Fibroblast of villous mesenchyme (primary cell): Measurements from ENCODE around the gene RHEBL1. TPM values are rescaled to one million over a fixed set of nuclear protein-coding genes. Genes with fewer than 3 reads are reported as not detected.

Experiments used
- DNase-seq: peaks from one replicate; pipeline ENCODE4 v3.0.0-alpha.2; 2010; ENCODE audit warnings: low read depth
- H3K4me3 ChIP-seq: 2 replicates; pipeline ENCODE4 v1.5.1; 2011; ENCODE audit warnings: low read depth, mild to moderate bottlenecking, low read length
- total RNA-seq: library from RNA; depleted of rRNA; stranded (reverse); fragments of >200 nt; gene quantifications from 2 replicates; pipeline ENCODE4 v1.2.3, GENCODE V29; 2012
- TF ChIP-seq, protein P1 (sequence below): IDR thresholded peaks from 2 replicates; pipeline ENCODE4 v1.5.1; 2012; ENCODE audit warnings: low read depth, mild to moderate bottlenecking, low read length; ENCODE audit not compliant: insufficient read depth

RHEBL1 gene
- total RNA-seq, 1 donor: 0.86 TPM

DNA sequence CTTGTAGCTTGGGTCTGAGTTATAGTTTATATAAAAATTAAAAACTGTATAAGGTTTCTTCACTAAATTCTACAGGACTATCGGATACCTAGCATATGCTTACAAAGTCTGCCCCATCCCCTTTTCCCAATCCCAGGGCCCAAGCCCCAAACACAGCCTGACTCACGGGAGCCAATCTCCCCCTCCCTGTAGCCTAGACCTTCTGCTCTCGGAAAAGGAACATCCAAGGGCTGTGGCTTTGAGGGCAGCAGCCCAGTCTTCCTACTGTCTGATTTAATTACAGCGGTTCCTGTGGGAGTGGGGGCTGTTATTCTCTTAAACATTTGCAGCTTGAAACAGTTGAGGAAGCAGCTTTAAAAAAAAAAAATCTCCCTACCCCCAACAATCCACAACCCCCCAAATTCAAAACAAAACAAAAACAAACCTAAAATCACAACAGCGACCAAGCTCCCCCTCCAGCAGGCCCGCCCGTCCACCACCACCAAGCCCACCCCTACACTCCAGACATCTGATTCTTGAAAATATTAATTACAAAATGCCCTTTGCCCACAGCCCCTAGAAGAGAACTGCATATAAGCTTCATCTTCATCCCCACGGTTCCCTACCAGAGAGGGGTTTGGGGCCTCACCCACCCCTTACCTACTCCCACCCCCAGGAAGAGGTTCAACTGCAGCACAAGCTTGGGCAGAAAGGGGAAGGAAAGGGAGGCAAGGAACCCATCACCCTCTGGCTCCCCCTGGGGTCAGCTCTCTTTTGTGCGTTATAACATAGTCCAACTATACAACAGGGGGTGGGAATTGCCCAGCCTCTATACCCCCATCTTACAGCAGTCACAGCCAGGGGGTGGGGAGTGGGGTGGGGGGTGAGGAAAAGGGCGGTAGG, 50.1 kb downstream of the RHEBL1 start:
- TF ChIP-seq, protein P1, sequence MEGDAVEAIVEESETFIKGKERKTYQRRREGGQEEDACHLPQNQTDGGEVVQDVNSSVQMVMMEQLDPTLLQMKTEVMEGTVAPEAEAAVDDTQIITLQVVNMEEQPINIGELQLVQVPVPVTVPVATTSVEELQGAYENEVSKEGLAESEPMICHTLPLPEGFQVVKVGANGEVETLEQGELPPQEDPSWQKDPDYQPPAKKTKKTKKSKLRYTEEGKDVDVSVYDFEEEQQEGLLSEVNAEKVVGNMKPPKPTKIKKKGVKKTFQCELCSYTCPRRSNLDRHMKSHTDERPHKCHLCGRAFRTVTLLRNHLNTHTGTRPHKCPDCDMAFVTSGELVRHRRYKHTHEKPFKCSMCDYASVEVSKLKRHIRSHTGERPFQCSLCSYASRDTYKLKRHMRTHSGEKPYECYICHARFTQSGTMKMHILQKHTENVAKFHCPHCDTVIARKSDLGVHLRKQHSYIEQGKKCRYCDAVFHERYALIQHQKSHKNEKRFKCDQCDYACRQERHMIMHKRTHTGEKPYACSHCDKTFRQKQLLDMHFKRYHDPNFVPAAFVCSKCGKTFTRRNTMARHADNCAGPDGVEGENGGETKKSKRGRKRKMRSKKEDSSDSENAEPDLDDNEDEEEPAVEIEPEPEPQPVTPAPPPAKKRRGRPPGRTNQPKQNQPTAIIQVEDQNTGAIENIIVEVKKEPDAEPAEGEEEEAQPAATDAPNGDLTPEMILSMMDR: peak; percentile 51
- DNase-seq: peak; percentile 47
- peak overlapping the region; percentile 74 for H3K4me3 ChIP-seq

DNA sequence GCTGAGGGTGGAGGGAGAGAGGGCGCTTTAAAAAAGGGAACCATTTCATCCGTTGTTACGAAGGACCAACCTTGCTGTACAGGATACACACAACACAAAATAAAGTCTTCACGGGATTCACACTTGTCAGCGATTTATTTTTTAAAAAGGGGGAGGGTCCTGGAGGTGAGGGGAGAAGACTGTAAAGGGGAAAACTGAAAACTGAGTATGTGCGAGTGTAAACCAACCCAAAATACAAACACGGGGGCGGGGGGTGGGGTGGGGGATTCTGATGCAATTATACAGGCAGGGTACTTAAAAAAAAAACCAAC, 50.7 kb downstream of the RHEBL1 start:
- peak overlapping the region; percentile 74 for H3K4me3 ChIP-seq
- TF ChIP-seq, protein P1: no peak
- DNase-seq: no peak

DNA sequence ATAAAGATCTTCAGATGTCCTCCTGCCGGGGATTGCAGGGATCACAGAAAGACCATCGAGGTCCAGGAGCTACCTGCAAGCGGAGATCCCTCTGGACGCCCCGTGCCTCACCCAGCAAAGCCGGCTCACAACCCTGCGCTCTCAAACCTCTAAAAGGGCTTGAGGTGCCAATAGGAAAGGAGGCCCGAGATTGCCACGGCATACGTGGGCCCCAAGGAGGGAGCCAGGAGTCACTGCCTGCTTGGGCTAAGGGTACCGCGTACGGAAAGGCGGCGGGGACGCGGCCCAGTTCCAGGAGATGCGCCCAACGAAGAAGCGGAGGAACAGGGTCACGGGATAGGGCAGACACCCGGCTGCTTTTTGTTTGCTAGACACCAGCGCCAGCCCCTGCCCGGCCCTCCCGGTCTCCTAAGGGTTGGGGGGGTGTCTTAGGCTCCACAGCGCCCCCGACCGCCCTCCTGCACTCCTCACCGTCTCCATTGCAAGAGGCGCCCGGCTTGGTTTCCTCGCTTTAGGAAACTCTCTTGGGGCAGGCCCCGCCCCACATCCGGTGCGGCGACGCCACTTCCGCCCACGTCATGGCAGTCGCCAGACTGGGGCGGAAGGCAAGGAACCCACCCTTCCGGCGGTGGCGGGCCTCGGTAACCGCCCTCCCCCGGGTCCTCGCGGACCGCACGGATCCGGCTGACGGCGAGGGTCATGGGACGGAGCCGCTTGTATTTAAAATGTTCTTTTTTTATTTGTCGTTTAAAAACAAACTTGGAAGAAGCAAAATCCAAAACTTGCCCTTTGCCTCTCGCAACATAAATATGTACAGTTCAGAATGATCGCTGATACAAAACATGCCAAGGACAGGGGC, 51.3 kb downstream of the RHEBL1 start, which contains the start of gene PRKAG1:
Gene PRKAG1 (minus strand): TSS at position 516 of the 859 bp plus-strand sequence. CDS start 36 bp downstream, at position 480.
- TF ChIP-seq, protein P1: peak; percentile 42
- H3K4me3 ChIP-seq: peak within 1 kb of the TSS; percentile 74
- DNase-seq: peak; percentile 98

DNA sequence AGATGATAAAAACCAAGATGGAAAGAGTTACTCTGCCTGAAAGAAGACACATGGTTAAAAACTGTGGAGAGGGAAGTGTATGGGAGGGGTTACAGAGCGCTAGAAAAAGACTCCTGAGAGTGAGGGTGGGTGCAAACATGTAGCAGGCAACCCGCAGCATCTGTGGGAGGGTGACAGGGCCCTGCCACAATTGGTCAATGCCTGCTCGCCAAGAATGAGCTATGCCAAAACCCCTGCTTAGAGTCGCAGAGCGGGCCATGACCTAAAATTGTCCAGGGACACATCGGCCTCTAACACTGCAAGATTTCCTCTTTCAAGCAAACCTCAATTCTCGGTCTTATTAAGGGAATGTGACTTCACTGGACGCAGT, 51.9 kb downstream of the RHEBL1 start:
- TF ChIP-seq, protein P1: no peak
- DNase-seq: peak; percentile 50

DNA sequence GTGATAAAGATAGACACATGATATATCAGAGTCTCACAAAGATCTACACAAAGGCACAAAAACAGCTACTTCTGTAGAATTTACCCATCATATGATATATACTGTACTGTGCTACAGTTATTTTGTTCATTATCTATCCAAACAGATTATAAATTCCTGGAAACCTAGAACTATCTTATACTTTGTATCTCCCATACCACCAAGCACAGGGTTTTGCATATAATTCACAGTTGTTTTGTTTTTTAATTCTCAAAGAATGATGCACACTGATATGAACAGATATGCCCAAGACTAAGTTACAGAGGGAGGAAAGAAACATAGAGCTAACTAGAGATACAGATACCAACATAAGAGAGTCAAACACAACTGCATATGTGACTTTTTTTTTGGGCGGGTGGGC, 54.6 kb downstream of the RHEBL1 start:
- TF ChIP-seq, protein P1: no peak
- H3K4me3 ChIP-seq: no peak overlapping the region
- no peak for DNase-seq

More for the DNA sequence above, 51.9 kb downstream of the RHEBL1 start:
- H3K4me3 ChIP-seq: peak overlapping the region; percentile 74

Other genes with a start within 250 kb of the RHEBL1 start
- 51.9 and 64.3 TPM in 2 replicates for gene DDX23, start 217.8 kb downstream of the RHEBL1 start, total RNA-seq
- gene RND1, start 204.1 kb downstream of the RHEBL1 start, total RNA-seq: under 0.01 TPM in 1 of 2 replicates, not detected in the other
- 21.9 and 25.5 TPM in 2 replicates for gene FKBP11, start 144.5 kb downstream of the RHEBL1 start, total RNA-seq
- 49.3 and 68.2 TPM in 2 replicates for gene ARF3, start 112.5 kb downstream of the RHEBL1 start, total RNA-seq
- not detected in 2 replicates for gene WNT10B, start 98.2 kb downstream of the RHEBL1 start, total RNA-seq
- gene WNT1, start 91.7 kb downstream of the RHEBL1 start, total RNA-seq: not detected in 2 replicates
- under 0.01 and 0.32 TPM in 2 replicates for gene DDN, start 70.6 kb downstream of the RHEBL1 start, total RNA-seq
- gene PRKAG1, start 51.2 kb downstream of the RHEBL1 start, total RNA-seq: 61.2 and 62.2 TPM in 2 replicates
- 32.2 and 37.1 TPM in 2 replicates for gene KMT2D, start 9.2 kb downstream of the RHEBL1 start, total RNA-seq
- not detected in 2 replicates for gene DHH, start 24.8 kb upstream of the RHEBL1 start, total RNA-seq
- gene LMBR1L, start 40.9 kb upstream of the RHEBL1 start, total RNA-seq: 47.9 and 71.2 TPM in 2 replicates
- 1,457 and 1,471 TPM in 2 replicates for gene TUBA1B, start 61.4 kb upstream of the RHEBL1 start, total RNA-seq
- gene TUBA1A, start 119.1 kb upstream of the RHEBL1 start, total RNA-seq: 834 and 982 TPM in 2 replicates
- 376 and 609 TPM in 2 replicates for gene TUBA1C, start 195.1 kb upstream of the RHEBL1 start, total RNA-seq
- gene PRPH, start 225.2 kb upstream of the RHEBL1 start, total RNA-seq: under 0.01 TPM in 1 of 2 replicates, not detected in the other